ENCODE results near the gene EIF2S2. TPM values are rescaled to one million over a fixed set of nuclear protein-coding genes. Genes with fewer than 3 reads are reported as not detected.

Gene EIF2S2
- total RNA-seq, 1 donor from 2014 or later = 114 TPM

DNA sequence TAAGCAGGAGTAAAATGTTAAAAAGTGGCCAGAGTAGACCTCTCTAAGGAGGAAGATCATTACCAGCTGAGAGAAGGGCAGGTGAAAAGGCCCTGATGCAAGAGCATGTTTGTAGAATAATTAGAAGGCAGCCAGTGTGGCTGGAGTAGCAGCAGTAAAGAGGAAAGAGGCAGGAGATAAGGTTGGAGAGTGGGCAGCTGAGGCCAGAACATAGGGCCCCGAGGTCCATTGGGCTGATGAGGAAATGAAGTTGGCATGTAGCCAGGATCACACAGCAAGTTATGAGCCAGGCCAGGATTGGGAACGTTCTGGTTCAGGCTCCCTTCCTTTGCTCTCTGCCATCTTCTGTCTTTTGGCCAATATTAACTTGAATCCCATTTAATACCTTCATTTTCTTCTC lies 66.7 kb downstream of the EIF2S2 start:
- Histone ChIP-seq H3K4me2 (no peak overlapping the region), H3K79me2 (ENCODE audit: low read depth) (peaks cover 99% of the 10 kb centered on the region), H3K27me3 (no peaks in the 10 kb centered on the region), H3K27ac (no peak overlapping the region), H3K9ac (no peak overlapping the region), H3K36me3 (no peaks in the 10 kb centered on the region), H3K9me3 (ENCODE audit: low read depth) (no peaks in the 10 kb centered on the region), H3K4me3 (no peak overlapping the region), H3K4me1 (peaks cover 19% of the 10 kb centered on the region), H3F3A (ENCODE audit: low read depth) (no peaks in the 10 kb centered on the region), H2AFZ (replicated peaks) (no peak overlapping the region), H4K20me1 (ENCODE audit: low read depth) (peaks cover 92% of the 10 kb centered on the region)
- H3K27ac Mint-ChIP-seq = no peak overlapping the region
- DNase-seq (ENCODE audit: low spot score) = no peak
- TF ChIP-seq EZH2phosphoT487 (IDR thresholded peaks at IDR 0.05) (no peak), EZH2 (IDR thresholded peaks at IDR 0.05) (no peak)
- no peak overlapping the region for H3K4me3 Mint-ChIP-seq
- H3K27me3 Mint-ChIP-seq (ENCODE audit: insufficient read depth, low read depth) = peaks cover 3% of the 10 kb centered on the region
- peaks cover 33% of the 10 kb centered on the region for H3K4me1 Mint-ChIP-seq
- H3K36me3 Mint-ChIP-seq = peaks cover 10% of the 10 kb centered on the region
- no peaks in the 10 kb centered on the region for H3K9me3 Mint-ChIP-seq

DNA sequence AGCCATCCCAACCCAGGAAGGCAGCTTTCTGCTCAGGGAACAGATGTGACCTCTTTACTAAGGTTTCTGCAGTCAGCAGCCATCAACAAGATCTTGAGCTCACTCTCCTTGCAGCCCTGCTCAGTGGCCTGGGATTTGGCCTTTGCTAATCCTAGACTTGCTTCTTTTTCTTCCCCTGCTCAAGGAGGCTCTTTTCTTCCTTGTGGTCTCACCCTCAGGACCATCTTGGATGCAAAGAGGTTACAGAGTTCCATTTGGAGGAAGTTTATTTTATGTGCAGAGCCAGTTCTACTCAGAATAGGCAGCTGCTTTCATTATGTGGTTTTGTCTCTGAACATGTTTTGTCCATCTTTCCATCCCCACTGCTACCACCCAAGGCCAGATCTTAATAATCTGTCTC lies 69.0 kb downstream of the EIF2S2 start:
- peaks cover under 1% of the 10 kb centered on the region for H3K27me3 Mint-ChIP-seq (ENCODE audit: insufficient read depth, low read depth)
- Histone ChIP-seq H3F3A (ENCODE audit: low read depth) (no peaks in the 10 kb centered on the region), H3K4me3 (no peak overlapping the region), H3K9me3 (ENCODE audit: low read depth) (no peaks in the 10 kb centered on the region), H3K9ac (no peak overlapping the region), H3K27me3 (no peaks in the 10 kb centered on the region), H3K36me3 (no peaks in the 10 kb centered on the region), H3K27ac (no peak overlapping the region), H2AFZ (replicated peaks) (no peak overlapping the region), H3K4me1 (peaks cover 20% of the 10 kb centered on the region), H4K20me1 (ENCODE audit: low read depth) (peaks cover 87% of the 10 kb centered on the region), H3K4me2 (no peak overlapping the region), H3K79me2 (ENCODE audit: low read depth) (peaks cover 100% of the 10 kb centered on the region)
- no peak for DNase-seq (ENCODE audit: low spot score)
- TF ChIP-seq, protein P1, sequence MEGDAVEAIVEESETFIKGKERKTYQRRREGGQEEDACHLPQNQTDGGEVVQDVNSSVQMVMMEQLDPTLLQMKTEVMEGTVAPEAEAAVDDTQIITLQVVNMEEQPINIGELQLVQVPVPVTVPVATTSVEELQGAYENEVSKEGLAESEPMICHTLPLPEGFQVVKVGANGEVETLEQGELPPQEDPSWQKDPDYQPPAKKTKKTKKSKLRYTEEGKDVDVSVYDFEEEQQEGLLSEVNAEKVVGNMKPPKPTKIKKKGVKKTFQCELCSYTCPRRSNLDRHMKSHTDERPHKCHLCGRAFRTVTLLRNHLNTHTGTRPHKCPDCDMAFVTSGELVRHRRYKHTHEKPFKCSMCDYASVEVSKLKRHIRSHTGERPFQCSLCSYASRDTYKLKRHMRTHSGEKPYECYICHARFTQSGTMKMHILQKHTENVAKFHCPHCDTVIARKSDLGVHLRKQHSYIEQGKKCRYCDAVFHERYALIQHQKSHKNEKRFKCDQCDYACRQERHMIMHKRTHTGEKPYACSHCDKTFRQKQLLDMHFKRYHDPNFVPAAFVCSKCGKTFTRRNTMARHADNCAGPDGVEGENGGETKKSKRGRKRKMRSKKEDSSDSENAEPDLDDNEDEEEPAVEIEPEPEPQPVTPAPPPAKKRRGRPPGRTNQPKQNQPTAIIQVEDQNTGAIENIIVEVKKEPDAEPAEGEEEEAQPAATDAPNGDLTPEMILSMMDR (IDR thresholded peaks at IDR 0.05) = no peak
- TF ChIP-seq EZH2 (IDR thresholded peaks at IDR 0.05) (no peak), EZH2phosphoT487 (IDR thresholded peaks at IDR 0.05) (no peak)
- peaks cover 31% of the 10 kb centered on the region for H3K4me1 Mint-ChIP-seq
- H3K4me3 Mint-ChIP-seq = no peak overlapping the region
- H3K27ac Mint-ChIP-seq = no peak overlapping the region
- H3K36me3 Mint-ChIP-seq = peaks cover 10% of the 10 kb centered on the region
- H3K9me3 Mint-ChIP-seq = no peaks in the 10 kb centered on the region

DNA sequence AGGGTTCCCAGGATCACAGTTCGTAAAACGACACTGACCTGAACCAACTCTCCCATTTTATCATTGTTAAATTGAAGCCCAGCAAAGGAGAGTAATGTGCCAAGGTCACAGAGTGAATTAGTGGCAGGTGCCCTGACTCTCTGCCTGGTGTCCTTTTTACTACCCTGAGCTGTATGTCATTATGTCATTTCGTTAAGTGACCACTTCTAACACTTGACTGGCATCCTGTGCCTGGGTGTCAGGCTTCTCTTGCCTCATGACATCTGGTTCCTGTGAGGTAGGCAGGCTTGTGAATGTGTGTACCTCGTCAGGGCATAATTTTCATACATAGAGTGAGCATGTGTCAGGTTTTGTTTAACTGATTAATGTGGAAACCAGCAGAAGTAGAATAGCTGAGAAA lies 69.8 kb downstream of the EIF2S2 start:
- H3K36me3 ChIP-seq = no peaks in the 10 kb centered on the region
- peaks cover 100% of the 10 kb centered on the region for H3K79me2 ChIP-seq (ENCODE audit: low read depth)

DNA sequence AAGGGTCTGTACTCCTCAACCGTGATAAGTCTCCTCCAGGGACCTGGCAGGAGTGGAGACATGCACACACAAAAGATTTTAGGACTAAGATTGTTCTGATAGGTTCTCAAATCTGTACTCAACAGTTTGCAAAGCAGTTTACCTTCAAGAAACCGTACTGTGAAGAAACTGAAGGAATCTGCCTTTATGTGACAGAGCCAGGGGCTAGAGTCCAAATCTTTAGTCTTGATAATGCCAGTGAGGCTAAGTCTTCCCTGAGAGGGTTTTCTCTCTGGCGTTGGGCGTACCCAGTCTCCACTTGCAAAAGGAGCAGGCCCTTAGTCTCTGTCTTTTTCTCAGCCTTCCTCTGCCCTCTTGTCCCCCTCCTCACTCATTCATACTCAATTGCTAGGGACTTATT lies 70.8 kb downstream of the EIF2S2 start:
- Mint-ChIP-seq H3K27me3 (ENCODE audit: insufficient read depth, low read depth) (peaks cover 2% of the 10 kb centered on the region), H3K27ac (peak overlapping the region; percentile 4), H3K4me1 (peaks cover 22% of the 10 kb centered on the region), H3K4me3 (no peak overlapping the region), H3K36me3 (peaks cover 17% of the 10 kb centered on the region), H3K9me3 (no peaks in the 10 kb centered on the region)
- H3K9me3 ChIP-seq (ENCODE audit: low read depth) = no peaks in the 10 kb centered on the region
- no peaks in the 10 kb centered on the region for H3K36me3 ChIP-seq
- H3K27ac ChIP-seq = no peak overlapping the region
- H3F3A ChIP-seq (ENCODE audit: low read depth) = no peaks in the 10 kb centered on the region
- peaks cover 26% of the 10 kb centered on the region for H3K4me1 ChIP-seq
- peaks cover 100% of the 10 kb centered on the region for H3K79me2 ChIP-seq (ENCODE audit: low read depth)
- DNase-seq (ENCODE audit: low spot score) = no peak
- no peaks in the 10 kb centered on the region for H3K27me3 ChIP-seq
- no peak overlapping the region for H3K4me3 ChIP-seq
- TF ChIP-seq EZH2phosphoT487 (IDR thresholded peaks at IDR 0.05) (no peak), EZH2 (IDR thresholded peaks at IDR 0.05) (no peak)
- TF ChIP-seq, protein P1 (IDR thresholded peaks at IDR 0.05) = no peak
- H4K20me1 ChIP-seq (ENCODE audit: low read depth) = peaks cover 79% of the 10 kb centered on the region
- H3K9ac ChIP-seq = no peak overlapping the region
- H2AFZ ChIP-seq (replicated peaks) = no peak overlapping the region
- H3K4me2 ChIP-seq = no peak overlapping the region

More for the DNA sequence above, 69.8 kb downstream of the EIF2S2 start:
- no peak overlapping the region for H3K4me3 ChIP-seq
- H3K9me3 Mint-ChIP-seq = no peaks in the 10 kb centered on the region
- H4K20me1 ChIP-seq (ENCODE audit: low read depth) = peaks cover 83% of the 10 kb centered on the region
- H3K9me3 ChIP-seq (ENCODE audit: low read depth) = no peaks in the 10 kb centered on the region
- no peak overlapping the region for H3K27ac ChIP-seq
- no peaks in the 10 kb centered on the region for H3K27me3 ChIP-seq
- TF ChIP-seq EZH2phosphoT487 (IDR thresholded peaks at IDR 0.05) = no peak
- TF ChIP-seq, protein P1 (IDR thresholded peaks at IDR 0.05) = no peak
- no peak for TF ChIP-seq EZH2 (IDR thresholded peaks at IDR 0.05)
- no peak overlapping the region for H2AFZ ChIP-seq (replicated peaks)
- no peak overlapping the region for H3K4me3 Mint-ChIP-seq
- no peak overlapping the region for H3K9ac ChIP-seq
- H3K4me1 Mint-ChIP-seq = peaks cover 25% of the 10 kb centered on the region
- H3F3A ChIP-seq (ENCODE audit: low read depth) = no peaks in the 10 kb centered on the region
- peaks cover under 1% of the 10 kb centered on the region for H3K27me3 Mint-ChIP-seq (ENCODE audit: insufficient read depth, low read depth)
- H3K36me3 Mint-ChIP-seq = peaks cover 14% of the 10 kb centered on the region
- H3K4me2 ChIP-seq = no peak overlapping the region
- H3K27ac Mint-ChIP-seq = no peak overlapping the region
- DNase-seq (ENCODE audit: low spot score) = no peak
- peaks cover 17% of the 10 kb centered on the region for H3K4me1 ChIP-seq
